Mucosa of gallbladder (tissue), 1 donor: ENCODE results near the gene UBE2C. TPM values are rescaled to one million over a fixed set of nuclear protein-coding genes. Genes with fewer than 3 reads are reported as not detected.
A peak's percentile ranks its signal among the peaks of the same experiment; 100 is the strongest.
"Not testable (repeated sequence)": the region's sequence is repeated elsewhere in the genome, so short reads cannot be mapped to it uniquely, and the experiment has no call there.

Experiments
- DNase-seq: peaks from one replicate; pipeline ENCODE4 v3.0.0-alpha.2; 2020; ENCODE audit warnings: low spot score
- total RNA-seq: library from RNA; stranded (reverse); gene quantifications from one replicate; pipeline ENCODE4 v1.2.1, GENCODE V29; 2021
- donor health status: DM: no; HTN: no; CAD: no.

The UBE2C gene
- total RNA-seq, 1 donor from 2014 or later, result 2.9 TPM

- not testable (repeated sequence) for DNase-seq
Observed at GRCh38 chr20:45797955-45798354, 14.5 kb upstream of the UBE2C start.

GRCh38 chr20:45798935-45799642, 13.4 kb upstream of the UBE2C start:
- DNase-seq, result peak; percentile 66

GRCh38 chr20:45801851-45802250, 10.6 kb upstream of the UBE2C start:
- no peak for DNase-seq

GRCh38 chr20:45810191-45810970, 2.1 kb upstream of the UBE2C start:
- DNase-seq, result no peak

GRCh38 chr20:45813006-45813340, 529 bp downstream of the UBE2C start:
- no peak for DNase-seq

- no peak for DNase-seq
Observed at GRCh38 chr20:45813489-45813888, 1.0 kb downstream of the UBE2C start.

- DNase-seq, result no peak
Observed at GRCh38 chr20:45814314-45814713, 1.9 kb downstream of the UBE2C start.

- DNase-seq, result no peak
Observed at GRCh38 chr20:45816951-45817350, 4.5 kb downstream of the UBE2C start.

GRCh38 chr20:45817376-45818194, 5.1 kb downstream of the UBE2C start:
- no peak for DNase-seq

- DNase-seq, result no peak
Observed at GRCh38 chr20:45818239-45818638, 5.8 kb downstream of the UBE2C start.

GRCh38 chr20:45819466-45819865, 7.0 kb downstream of the UBE2C start:
- DNase-seq, result no peak

GRCh38 chr20:45821947-45822346, 9.5 kb downstream of the UBE2C start:
- no peak for DNase-seq

GRCh38 chr20:45822857-45823256, 10.4 kb downstream of the UBE2C start:
- peak; percentile 32 for DNase-seq

GRCh38 chr20:45823949-45824835, 11.7 kb downstream of the UBE2C start:
- peak; percentile 40 for DNase-seq

- DNase-seq, result peak; percentile 18
Observed at GRCh38 chr20:45826381-45827019, 14.1 kb downstream of the UBE2C start.

GRCh38 chr20:45827030-45827652, 14.7 kb downstream of the UBE2C start, which contains the start of gene TNNC2:
Gene TNNC2, minus strand, starts transcription at chr20:45827312. Its CDS starts 64 bp downstream, at chr20:45827248.
- no peak for DNase-seq

- no peak for DNase-seq
Observed at GRCh38 chr20:45827712-45828111, 15.3 kb downstream of the UBE2C start.

GRCh38 chr20:45828589-45828988, 16.1 kb downstream of the UBE2C start:
- DNase-seq, result no peak

GRCh38 chr20:45829673-45830106, 17.2 kb downstream of the UBE2C start:
- not testable (repeated sequence) for DNase-seq

GRCh38 chr20:45832619-45833018, 20.2 kb downstream of the UBE2C start:
- no peak for DNase-seq
